SK-N-SH treated with all-trans-retinoic acid at 6 μM for 48 hours (cell line): ENCODE measurements around the gene DNAAF5.

ENCODE experiments used
- ATAC-seq: fragments of 200-7000 bp; cut with Tn5 transposase; 3 replicates; pipeline ENCODE4 v1.9.1; 2020; ENCODE audit warnings: mild to moderate bottlenecking, moderate library complexity
- ARNTL ChIP-seq: fragments of 450-650 bp; formaldehyde crosslinking; IDR thresholded peaks from 2 replicates; pipeline ENCODE4 v1.5.0; 2020; ENCODE audit warnings: low read depth, mild to moderate bottlenecking, moderate library complexity, borderline replicate concordance
- CSDC2 ChIP-seq: fragments of 250-450 bp; sonication (Bioruptor Pico); IDR thresholded peaks from 2 replicates; pipeline ENCODE4 v1.5.0; 2020; ENCODE audit warnings: mild to moderate bottlenecking, moderate library complexity
- GLIS3 ChIP-seq: fragments of 250-450 bp; sonication (Bioruptor Pico); IDR thresholded peaks from 2 replicates; pipeline ENCODE4 v1.5.0; 2020; ENCODE audit warnings: mild to moderate bottlenecking, moderate library complexity
- ISL1 ChIP-seq: fragments of 250-450 bp; sonication (Bioruptor Pico); IDR thresholded peaks from 2 replicates; pipeline ENCODE4 v2.1.2; 2022; ENCODE audit warnings: mild to moderate bottlenecking, moderate library complexity
- OSR1 ChIP-seq: fragments of 250-450 bp; sonication (Bioruptor Pico); IDR thresholded peaks from 2 replicates; pipeline ENCODE4 v1.8.0; 2022; ENCODE audit warnings: moderate library complexity, mild to moderate bottlenecking, inconsistent platforms
- PPARA ChIP-seq: fragments of 250-450 bp; sonication (Bioruptor Pico); IDR thresholded peaks from 2 replicates; pipeline ENCODE4 v1.5.0; 2020; ENCODE audit warnings: mild to moderate bottlenecking, borderline replicate concordance
- RARB ChIP-seq: fragments of 250-450 bp; sonication (Bioruptor Pico); IDR thresholded peaks from 2 replicates; pipeline ENCODE4 v1.8.0; 2021; ENCODE audit warnings: mild to moderate bottlenecking, moderate library complexity
- SNAI2 ChIP-seq: fragments of 250-450 bp; sonication (Bioruptor Pico); IDR thresholded peaks from 2 replicates; pipeline ENCODE4 v1.5.0; 2020; ENCODE audit warnings: mild to moderate bottlenecking, moderate library complexity
- TOX ChIP-seq: fragments of 250-450 bp; sonication (Bioruptor Pico); IDR thresholded peaks from 2 replicates; pipeline ENCODE4 v1.8.0; 2021; ENCODE audit warnings: mild to moderate bottlenecking, moderate library complexity, borderline replicate concordance
- ZC3H10 ChIP-seq: fragments of 250-450 bp; sonication (Bioruptor Pico); IDR thresholded peaks from 2 replicates; pipeline ENCODE4 v1.5.1; 2021; ENCODE audit warnings: mild to moderate bottlenecking, moderate library complexity
- ZFP3 ChIP-seq: fragments of 250-450 bp; sonication (Bioruptor Pico); IDR thresholded peaks from 2 replicates; pipeline ENCODE4 v1.5.0; 2020; ENCODE audit warnings: mild to moderate bottlenecking, moderate library complexity
- ZFP30 ChIP-seq: fragments of 450-650 bp; formaldehyde crosslinking; IDR thresholded peaks from 2 replicates; pipeline ENCODE4 v1.5.0; 2022; ENCODE audit warnings: mild to moderate bottlenecking, moderate library complexity
- ZNF565 ChIP-seq: fragments of 450-650 bp; formaldehyde crosslinking; conservative IDR thresholded peaks from 2 replicates; pipeline ENCODE4 v1.5.0; 2020; ENCODE audit warnings: low read depth, mild to moderate bottlenecking, moderate library complexity
- ZNF70 ChIP-seq: fragments of 450-650 bp; formaldehyde crosslinking; IDR thresholded peaks from 2 replicates; pipeline ENCODE4 v1.5.0; 2020; ENCODE audit warnings: mild to moderate bottlenecking, moderate library complexity
- ZNF8 ChIP-seq: fragments of 450-650 bp; formaldehyde crosslinking; IDR thresholded peaks from 2 replicates; pipeline ENCODE4 v1.5.0; 2020; ENCODE audit warnings: mild to moderate bottlenecking, moderate library complexity
- TF ChIP-seq, protein P1 (sequence below): fragments of 250-450 bp; sonication (Bioruptor Pico); IDR thresholded peaks from 2 replicates; pipeline ENCODE4 v1.5.0; 2020; ENCODE audit warnings: mild to moderate bottlenecking, moderate library complexity
- TF ChIP-seq, protein P2 (sequence below): fragments of 250-450 bp; sonication (Bioruptor Pico); IDR thresholded peaks from 2 replicates; pipeline ENCODE4 v1.5.1; 2020; ENCODE audit warnings: low read depth, mild to moderate bottlenecking, moderate library complexity

Gene DNAAF5

DNA sequence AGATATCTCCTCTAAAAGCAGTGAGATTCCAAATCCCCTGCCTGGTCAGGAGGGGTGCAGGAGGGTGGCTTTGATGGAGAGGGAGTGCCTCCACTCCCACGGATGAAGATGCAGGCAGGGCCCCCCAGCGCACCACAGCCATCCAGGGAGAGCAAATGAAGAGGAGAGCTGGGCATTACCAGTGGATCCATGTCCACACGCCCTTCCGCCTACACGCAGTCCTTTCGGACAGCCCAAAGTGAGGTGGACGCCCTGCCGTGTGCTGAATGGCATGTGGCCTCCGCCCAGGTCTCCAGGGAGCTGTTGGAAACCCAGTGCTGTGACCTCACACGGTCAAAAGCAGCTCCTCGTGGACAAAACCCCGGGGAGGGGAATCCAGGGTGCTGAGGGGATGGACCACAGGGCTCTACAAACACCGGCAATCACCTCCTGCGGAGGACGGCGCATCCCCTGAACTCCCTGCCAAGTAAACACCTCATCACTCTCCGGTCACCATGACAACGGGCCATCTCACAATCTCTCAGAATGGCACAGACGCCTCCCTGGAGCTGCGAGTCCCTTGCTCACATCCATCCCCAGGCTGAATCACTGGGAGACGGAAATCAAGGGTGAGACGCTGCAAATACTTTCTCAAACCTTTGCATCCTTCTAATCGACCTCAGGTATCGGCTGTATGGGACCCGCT lies 35.0 kb upstream of the DNAAF5 start:
- TF ChIP-seq, protein P1, sequence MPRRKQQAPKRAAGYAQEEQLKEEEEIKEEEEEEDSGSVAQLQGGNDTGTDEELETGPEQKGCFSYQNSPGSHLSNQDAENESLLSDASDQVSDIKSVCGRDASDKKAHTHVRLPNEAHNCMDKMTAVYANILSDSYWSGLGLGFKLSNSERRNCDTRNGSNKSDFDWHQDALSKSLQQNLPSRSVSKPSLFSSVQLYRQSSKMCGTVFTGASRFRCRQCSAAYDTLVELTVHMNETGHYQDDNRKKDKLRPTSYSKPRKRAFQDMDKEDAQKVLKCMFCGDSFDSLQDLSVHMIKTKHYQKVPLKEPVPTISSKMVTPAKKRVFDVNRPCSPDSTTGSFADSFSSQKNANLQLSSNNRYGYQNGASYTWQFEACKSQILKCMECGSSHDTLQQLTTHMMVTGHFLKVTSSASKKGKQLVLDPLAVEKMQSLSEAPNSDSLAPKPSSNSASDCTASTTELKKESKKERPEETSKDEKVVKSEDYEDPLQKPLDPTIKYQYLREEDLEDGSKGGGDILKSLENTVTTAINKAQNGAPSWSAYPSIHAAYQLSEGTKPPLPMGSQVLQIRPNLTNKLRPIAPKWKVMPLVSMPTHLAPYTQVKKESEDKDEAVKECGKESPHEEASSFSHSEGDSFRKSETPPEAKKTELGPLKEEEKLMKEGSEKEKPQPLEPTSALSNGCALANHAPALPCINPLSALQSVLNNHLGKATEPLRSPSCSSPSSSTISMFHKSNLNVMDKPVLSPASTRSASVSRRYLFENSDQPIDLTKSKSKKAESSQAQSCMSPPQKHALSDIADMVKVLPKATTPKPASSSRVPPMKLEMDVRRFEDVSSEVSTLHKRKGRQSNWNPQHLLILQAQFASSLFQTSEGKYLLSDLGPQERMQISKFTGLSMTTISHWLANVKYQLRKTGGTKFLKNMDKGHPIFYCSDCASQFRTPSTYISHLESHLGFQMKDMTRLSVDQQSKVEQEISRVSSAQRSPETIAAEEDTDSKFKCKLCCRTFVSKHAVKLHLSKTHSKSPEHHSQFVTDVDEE = no peak
- TF ChIP-seq ZNF565 (CRISPR knock-in tag) = no peak
- no peak for TF ChIP-seq ISL1 (CRISPR knock-in tag)
- TF ChIP-seq ZNF70 = no peak
- no peak for TF ChIP-seq GLIS3 (CRISPR knock-in tag)
- no peak for TF ChIP-seq SNAI2 (CRISPR knock-in tag)
- no peak for TF ChIP-seq RARB
- TF ChIP-seq PPARA = no peak
- TF ChIP-seq TOX (CRISPR knock-in tag) = no peak
- TF ChIP-seq, protein P2, sequence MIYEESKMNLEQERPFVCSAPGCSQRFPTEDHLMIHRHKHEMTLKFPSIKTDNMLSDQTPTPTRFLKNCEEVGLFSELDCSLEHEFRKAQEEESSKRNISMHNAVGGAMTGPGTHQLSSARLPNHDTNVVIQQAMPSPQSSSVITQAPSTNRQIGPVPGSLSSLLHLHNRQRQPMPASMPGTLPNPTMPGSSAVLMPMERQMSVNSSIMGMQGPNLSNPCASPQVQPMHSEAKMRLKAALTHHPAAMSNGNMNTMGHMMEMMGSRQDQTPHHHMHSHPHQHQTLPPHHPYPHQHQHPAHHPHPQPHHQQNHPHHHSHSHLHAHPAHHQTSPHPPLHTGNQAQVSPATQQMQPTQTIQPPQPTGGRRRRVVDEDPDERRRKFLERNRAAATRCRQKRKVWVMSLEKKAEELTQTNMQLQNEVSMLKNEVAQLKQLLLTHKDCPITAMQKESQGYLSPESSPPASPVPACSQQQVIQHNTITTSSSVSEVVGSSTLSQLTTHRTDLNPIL = no peak
- TF ChIP-seq CSDC2 = no peak
- TF ChIP-seq OSR1 (CRISPR knock-in tag) = no peak
- TF ChIP-seq ZFP30 (CRISPR knock-in tag) = no peak

DNA sequence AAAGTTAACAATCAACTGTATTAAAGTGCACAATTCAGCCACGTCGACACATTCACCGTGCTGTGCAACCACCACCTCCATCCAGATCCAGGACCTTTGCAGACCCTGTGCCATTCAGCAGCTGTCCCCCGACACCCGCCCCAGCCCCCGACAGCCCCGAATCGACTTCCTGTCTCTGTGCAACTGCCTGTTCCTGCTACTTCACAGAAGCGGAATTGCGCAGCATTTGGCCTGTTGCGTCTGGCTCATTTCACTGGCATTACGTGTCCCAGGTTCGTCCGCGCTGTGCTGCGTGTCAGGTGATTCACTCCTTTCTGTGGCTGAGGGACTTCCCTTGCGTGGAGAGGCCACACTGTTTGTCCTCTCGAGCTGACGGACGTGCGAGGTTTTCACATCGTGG lies 33.2 kb upstream of the DNAAF5 start:
- TF ChIP-seq OSR1 (CRISPR knock-in tag) (no peak), ZNF8 (CRISPR knock-in tag) (no peak), ARNTL (CRISPR knock-in tag) (no peak), ZFP30 (CRISPR knock-in tag) (no peak), ZC3H10 (CRISPR knock-in tag) (no peak), GLIS3 (CRISPR knock-in tag) (no peak), CSDC2 (no peak)
- TF ChIP-seq, protein P2 = no peak
- TF ChIP-seq, protein P1 = no peak
- ATAC-seq = no peak

More for the DNA sequence above, 35.0 kb upstream of the DNAAF5 start:
- no peak for ATAC-seq

DNA sequence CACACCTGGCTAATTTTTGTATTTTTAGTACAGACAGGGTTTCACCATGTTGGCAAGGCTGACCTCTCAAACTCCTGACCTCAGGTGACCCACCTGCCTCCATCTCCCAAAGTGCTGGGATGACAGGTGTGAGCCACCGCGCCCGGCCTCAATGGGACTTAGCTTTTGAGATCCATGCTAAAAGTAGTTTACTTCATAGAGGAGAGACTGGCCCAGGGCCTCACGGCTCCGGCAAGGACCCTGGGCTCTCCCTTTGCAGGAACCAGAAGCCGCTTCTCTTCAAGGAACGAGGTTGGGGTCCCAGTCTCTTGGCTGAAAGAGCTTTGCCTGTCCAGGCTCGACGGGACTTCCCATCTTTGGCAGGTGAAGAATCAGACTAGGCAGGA lies 30.1 kb upstream of the DNAAF5 start:
- ATAC-seq = no peak
- TF ChIP-seq ZNF8 (CRISPR knock-in tag) (no peak), ARNTL (CRISPR knock-in tag) (no peak), RARB (no peak), PPARA (no peak)
- TF ChIP-seq, all 23 proteins: peak for 0

DNA sequence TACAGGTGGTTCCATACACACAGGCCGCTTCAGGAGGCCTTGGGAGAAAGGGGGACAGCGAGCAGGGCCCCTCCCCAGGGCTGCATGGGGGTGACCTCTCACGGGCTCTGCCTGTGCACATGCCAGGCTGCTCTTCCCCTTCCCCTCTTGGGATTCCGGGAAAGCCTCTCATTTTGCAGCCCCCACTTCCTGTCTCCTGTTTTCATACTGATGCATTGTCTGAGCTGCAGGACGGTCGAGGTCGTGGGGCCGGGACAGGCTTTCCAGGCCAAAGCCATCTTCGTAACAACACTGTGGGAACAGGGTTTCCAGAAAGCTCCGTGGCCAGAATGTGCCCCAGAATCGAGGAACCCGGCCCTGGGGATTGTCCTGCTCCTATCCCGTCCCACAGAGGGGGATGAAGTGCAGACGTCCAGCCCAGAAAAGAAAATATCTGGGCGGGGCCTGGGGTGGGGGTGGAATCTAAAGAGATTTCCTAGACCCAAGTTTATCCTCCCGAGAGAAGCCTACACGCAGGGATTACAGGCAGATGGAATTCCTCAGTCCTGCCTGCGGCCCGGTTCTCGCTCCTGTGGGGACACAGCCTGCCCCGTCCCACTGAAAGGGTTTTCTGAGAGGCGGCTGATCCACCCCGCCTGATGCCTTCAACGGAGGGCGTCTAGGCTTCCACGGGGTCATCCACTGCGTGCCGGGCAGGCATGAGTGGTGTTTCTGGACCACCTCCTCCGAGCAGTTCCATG lies 29.5 kb upstream of the DNAAF5 start:
- ATAC-seq = no peak
- TF ChIP-seq ZFP3 (CRISPR knock-in tag) = no peak
